Caco-2 (cell line): ENCODE results near the gene ULBP1. TPM values are rescaled to one million over a fixed set of nuclear protein-coding genes. Genes with fewer than 3 reads are reported as not detected.
"Not testable (repeated sequence)": the region's sequence is repeated elsewhere in the genome, so short reads cannot be mapped to it uniquely, and the experiment has no call there.

Experiments used
- BruUV-seq: library from RNA; stranded (reverse); fragments of 400-500 nt; replicated peaks from 2 replicates; lab custom pipeline; 2021; lab: Mats Ljungman, UMichigan
- CTCF ChIA-PET: fragments of 300-600 bp; sonication (Branson Sonifier 250); formaldehyde crosslinking; loops from one replicate; lab custom pipeline; 2022; ENCODE audit warnings: antibody characterized with exemption; lab: Charles Lee
- POLR2A ChIA-PET: fragments of 300-600 bp; sonication (Branson Sonifier 250); formaldehyde crosslinking; loops from one replicate; lab custom pipeline; 2022; ENCODE audit warnings: antibody characterized with exemption; lab: Charles Lee
- DNase-seq, 2 experiments: peaks; one replicate each; pipeline versions ENCODE4 v3.0.0 to v3.0.0-alpha.2; 2020 to 2022
- H3K27me3 ChIP-seq: replicated peaks from 2 replicates; pipeline ENCODE4 v1.6.0; 2011; ENCODE audit warnings: low read length; ENCODE audit not compliant: control insufficient read depth, insufficient read depth
- H3K36me3 ChIP-seq: 2 replicates; pipeline ENCODE4 v1.5.1; 2011; ENCODE audit warnings: low read length; ENCODE audit not compliant: control insufficient read depth, insufficient read depth
- H3K4me1 ChIP-seq: fragments of 250-450 bp; sonication (Bioruptor Pico); 2 replicates; pipeline ENCODE4 v1.5.1; 2020; ENCODE audit warnings: mild to moderate bottlenecking
- H3K4me3 ChIP-seq: 2 replicates; pipeline ENCODE4 v1.5.1; 2011; ENCODE audit warnings: low read depth, mild to moderate bottlenecking, control low read depth, low read length
- H3K9me3 ChIP-seq: fragments of 250-450 bp; sonication (Bioruptor Pico); 2 replicates; pipeline ENCODE4 v1.5.1; 2020; ENCODE audit warnings: mild to moderate bottlenecking, moderate library complexity
- H3K27ac Mint-ChIP-seq: one replicate; pipeline ENCODE4 v1.8.0; 2022; ENCODE audit warnings: mixed read lengths; ENCODE audit not compliant: unreplicated experiment
- H3K27me3 Mint-ChIP-seq: one replicate; pipeline ENCODE4 v1.8.0; 2022; ENCODE audit warnings: mixed read lengths; ENCODE audit not compliant: insufficient read depth, unreplicated experiment
- H3K36me3 Mint-ChIP-seq: one replicate; pipeline ENCODE4 v1.8.0; 2022; ENCODE audit warnings: mild to moderate bottlenecking, mixed read lengths; ENCODE audit not compliant: insufficient read depth, unreplicated experiment
- H3K4me1 Mint-ChIP-seq: one replicate; pipeline ENCODE4 v1.8.0; 2022; ENCODE audit warnings: low read depth, mixed read lengths; ENCODE audit not compliant: unreplicated experiment
- H3K4me3 Mint-ChIP-seq: one replicate; pipeline ENCODE4 v1.8.0; 2022; ENCODE audit warnings: mild to moderate bottlenecking, moderate library complexity, mixed read lengths; ENCODE audit not compliant: unreplicated experiment
- H3K9me3 Mint-ChIP-seq: one replicate; pipeline ENCODE4 v1.8.0; 2022; ENCODE audit warnings: mixed read lengths; ENCODE audit not compliant: unreplicated experiment
- intact Hi-C: fragments of 100-400 bp; cut with micrococcal nuclease; formaldehyde crosslinking; loops from one replicate; pipeline ENCODE4 v1.10.0; 2022; ENCODE audit not compliant: unreplicated experiment
- total RNA-seq: library from RNA; stranded (reverse); gene quantifications from 2 replicates; pipeline ENCODE4 v1.2.3, GENCODE V29; 2022
- TF ChIP-seq, protein P1 (sequence below), 2 experiments: fragments of 200-600 bp in 1 of 2; IDR thresholded peaks; 1 replicate in 1 of 2; 2 replicates in 1 of 2; pipeline versions ENCODE4 v1.5.1 to v1.8.0; 2011 to 2022; ENCODE audit warnings: antibody characterized with exemption in 1 of 2, control low read depth in 1 of 2, inconsistent platforms in 1 of 2, low read depth in 1 of 2, low read length in 1 of 2, mild to moderate bottlenecking in 1 of 2, moderate library complexity in 1 of 2; ENCODE audit not compliant: insufficient read depth in 1 of 2, severe bottlenecking in 1 of 2, unreplicated experiment in 1 of 2

The ULBP1 gene
- total RNA-seq, 1 experiment from 2014 or later = 7.7 TPM

DNA sequence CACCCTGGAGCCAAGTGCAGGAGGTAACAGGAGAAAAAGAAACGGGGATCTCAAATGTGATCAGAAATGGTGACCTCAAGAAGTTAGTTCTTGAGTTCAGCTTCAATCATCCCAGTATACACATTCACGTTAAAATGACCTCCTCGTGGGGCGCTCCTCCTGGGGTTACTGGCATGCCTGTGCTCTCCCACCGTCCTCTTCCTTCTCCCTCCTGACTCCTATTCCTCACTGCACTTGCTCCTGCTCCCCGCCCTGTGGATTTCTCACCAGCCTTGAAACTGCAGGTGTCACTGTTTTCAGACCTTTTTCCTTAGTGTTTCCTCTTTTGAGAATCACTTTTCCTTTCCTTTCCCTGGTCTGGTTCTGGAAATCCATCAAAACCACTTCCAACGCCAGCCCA is 17.1 kb upstream of the ULBP1 start:
- not testable (repeated sequence) for H3K27me3 Mint-ChIP-seq, H3K27me3 ChIP-seq

GRCh38 chr6:149947533-149947932 is 16.2 kb upstream of the ULBP1 start:
- CTCF ChIA-PET, H3K9me3 ChIP-seq, H3K27ac Mint-ChIP-seq, H3K4me1 ChIP-seq, POLR2A ChIA-PET, DNase-seq, H3K36me3 Mint-ChIP-seq, H3K27me3 ChIP-seq, H3K4me3 Mint-ChIP-seq, intact Hi-C loops, H3K9me3 Mint-ChIP-seq, H3K36me3 ChIP-seq, H3K4me1 Mint-ChIP-seq, BruUV-seq, H3K27me3 Mint-ChIP-seq, H3K4me3 ChIP-seq: not testable (repeated sequence)

More for the DNA sequence above, 17.1 kb upstream of the ULBP1 start:
- H3K27ac Mint-ChIP-seq, POLR2A ChIA-PET, intact Hi-C loops, DNase-seq, H3K4me3 Mint-ChIP-seq, H3K4me1 Mint-ChIP-seq, H3K4me3 ChIP-seq, H3K4me1 ChIP-seq, H3K36me3 Mint-ChIP-seq, H3K9me3 ChIP-seq, BruUV-seq, H3K9me3 Mint-ChIP-seq, H3K36me3 ChIP-seq, CTCF ChIA-PET: not testable (repeated sequence)

- Mint-ChIP-seq H3K4me1 (no peaks in the 10 kb centered on the region), H3K9me3 (no peaks in the 10 kb centered on the region), H3K27me3 (peaks cover 4% of the 10 kb centered on the region), H3K36me3 (no peaks in the 10 kb centered on the region), H3K27ac (no peak overlapping the region), H3K4me3 (no peak overlapping the region)
- POLR2A ChIA-PET = no interaction called here
- Histone ChIP-seq H3K9me3 (no peaks in the 10 kb centered on the region), H3K27me3 (no peaks in the 10 kb centered on the region), H3K36me3 (no peaks in the 10 kb centered on the region), H3K4me1 (0 out of 2 replicates have a peak, but pooled peaks cover 3% of the 10 kb centered on the region), H3K4me3 (no peak overlapping the region)
- BruUV-seq = no TSS peak
- DNase-seq = no peak
- CTCF ChIA-PET = no interaction called here
- TF ChIP-seq, protein P1, sequence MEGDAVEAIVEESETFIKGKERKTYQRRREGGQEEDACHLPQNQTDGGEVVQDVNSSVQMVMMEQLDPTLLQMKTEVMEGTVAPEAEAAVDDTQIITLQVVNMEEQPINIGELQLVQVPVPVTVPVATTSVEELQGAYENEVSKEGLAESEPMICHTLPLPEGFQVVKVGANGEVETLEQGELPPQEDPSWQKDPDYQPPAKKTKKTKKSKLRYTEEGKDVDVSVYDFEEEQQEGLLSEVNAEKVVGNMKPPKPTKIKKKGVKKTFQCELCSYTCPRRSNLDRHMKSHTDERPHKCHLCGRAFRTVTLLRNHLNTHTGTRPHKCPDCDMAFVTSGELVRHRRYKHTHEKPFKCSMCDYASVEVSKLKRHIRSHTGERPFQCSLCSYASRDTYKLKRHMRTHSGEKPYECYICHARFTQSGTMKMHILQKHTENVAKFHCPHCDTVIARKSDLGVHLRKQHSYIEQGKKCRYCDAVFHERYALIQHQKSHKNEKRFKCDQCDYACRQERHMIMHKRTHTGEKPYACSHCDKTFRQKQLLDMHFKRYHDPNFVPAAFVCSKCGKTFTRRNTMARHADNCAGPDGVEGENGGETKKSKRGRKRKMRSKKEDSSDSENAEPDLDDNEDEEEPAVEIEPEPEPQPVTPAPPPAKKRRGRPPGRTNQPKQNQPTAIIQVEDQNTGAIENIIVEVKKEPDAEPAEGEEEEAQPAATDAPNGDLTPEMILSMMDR (IDR thresholded peaks at IDR 0.05; ENCODE audit: insufficient read depth in 1 of 2, low read depth in 1 of 2, low read length in 1 of 2, severe bottlenecking in 1 of 2, unreplicated experiment in 1 of 2) = no peak
- intact Hi-C loops = no loop called here
Observed at GRCh38 chr6:149948011-149948410, 15.7 kb upstream of the ULBP1 start.

DNA sequence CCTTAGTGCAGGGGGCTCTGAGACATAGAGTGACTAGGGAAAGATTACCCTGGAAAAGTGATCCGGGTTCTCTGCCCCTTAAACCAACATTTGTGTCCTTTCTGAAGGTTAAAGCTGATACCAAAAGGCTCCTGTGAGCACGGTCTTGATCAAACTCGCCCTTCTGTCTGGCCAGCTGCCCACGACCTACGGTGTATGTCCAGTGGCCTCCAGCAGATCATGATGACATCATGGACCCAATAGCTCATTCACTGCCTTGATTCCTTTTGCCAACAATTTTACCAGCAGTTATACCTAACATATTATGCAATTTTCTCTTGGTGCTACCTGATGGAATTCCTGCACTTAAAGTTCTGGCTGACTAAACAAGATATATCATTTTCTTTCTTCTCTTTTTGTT is 15.1 kb upstream of the ULBP1 start:
- H3K9me3 ChIP-seq = no peaks in the 10 kb centered on the region
- no peak overlapping the region for H3K27ac Mint-ChIP-seq
- H3K36me3 ChIP-seq = no peaks in the 10 kb centered on the region
- H3K4me3 ChIP-seq = no peak overlapping the region
- no peaks in the 10 kb centered on the region for H3K36me3 Mint-ChIP-seq
- 0 out of 2 replicates have a peak, but pooled peaks cover 3% of the 10 kb centered on the region for H3K4me1 ChIP-seq
- intact Hi-C loops = no loop called here
- H3K4me3 Mint-ChIP-seq = no peak overlapping the region
- ChIA-PET POLR2A (no interaction called here), CTCF (no interaction called here)
- H3K4me1 Mint-ChIP-seq = no peaks in the 10 kb centered on the region
- H3K9me3 Mint-ChIP-seq = no peaks in the 10 kb centered on the region
- peaks cover 4% of the 10 kb centered on the region for H3K27me3 Mint-ChIP-seq
- DNase-seq = no peak
- H3K27me3 ChIP-seq = no peaks in the 10 kb centered on the region
- TF ChIP-seq, protein P1 (IDR thresholded peaks at IDR 0.05; ENCODE audit: insufficient read depth in 1 of 2, low read depth in 1 of 2, low read length in 1 of 2, severe bottlenecking in 1 of 2, unreplicated experiment in 1 of 2) = no peak
- no TSS peak for BruUV-seq
